CD4-positive, alpha-beta T cell treated with Interleukin-12 subunit alpha and Interleukin-12 subunit beta, for 1 hour (primary cell): ENCODE measurements around the gene DDTL.
"Not testable (repeated sequence)": the region's sequence is repeated elsewhere in the genome, so short reads cannot be mapped to it uniquely, and the experiment has no call there.

Experiments used
- DNase-seq: peaks from one replicate; pipeline ENCODE4 v3.0.0-alpha.2; 2020

Gene DDTL

DNA sequence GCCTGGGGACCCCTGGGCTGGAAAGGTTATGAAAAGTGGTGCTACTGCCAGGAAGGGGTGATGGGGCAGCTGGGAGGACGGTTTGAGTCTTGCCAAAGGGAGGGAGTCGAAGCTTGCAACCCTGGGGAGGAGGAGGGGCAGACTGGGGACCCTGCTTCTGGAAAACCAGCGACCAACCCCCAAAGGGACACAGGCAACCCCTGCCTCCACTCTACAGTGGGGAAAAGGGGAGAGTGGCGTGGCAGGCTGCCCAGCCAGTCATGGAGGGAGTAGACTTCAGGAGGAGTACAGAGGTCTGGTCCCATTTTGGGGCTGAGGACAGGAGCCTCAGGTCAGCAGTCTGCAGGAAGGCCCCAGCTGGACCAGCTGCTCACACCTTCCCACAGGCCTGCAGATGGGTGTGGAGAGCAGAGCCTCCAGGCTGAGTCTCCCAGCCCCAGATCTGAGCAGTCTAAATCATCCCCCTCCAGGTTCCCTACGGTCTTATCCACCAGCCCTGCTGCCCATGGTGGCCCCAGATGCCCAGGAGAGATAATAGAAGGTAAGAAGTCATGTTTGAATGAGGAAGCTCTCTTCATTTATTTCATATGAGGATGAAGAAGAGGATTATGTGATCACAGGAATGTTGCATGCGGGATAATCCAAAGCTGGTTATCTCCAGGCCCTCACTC is 4.3 kb downstream of the DDTL start:
- no peak for DNase-seq

DNA sequence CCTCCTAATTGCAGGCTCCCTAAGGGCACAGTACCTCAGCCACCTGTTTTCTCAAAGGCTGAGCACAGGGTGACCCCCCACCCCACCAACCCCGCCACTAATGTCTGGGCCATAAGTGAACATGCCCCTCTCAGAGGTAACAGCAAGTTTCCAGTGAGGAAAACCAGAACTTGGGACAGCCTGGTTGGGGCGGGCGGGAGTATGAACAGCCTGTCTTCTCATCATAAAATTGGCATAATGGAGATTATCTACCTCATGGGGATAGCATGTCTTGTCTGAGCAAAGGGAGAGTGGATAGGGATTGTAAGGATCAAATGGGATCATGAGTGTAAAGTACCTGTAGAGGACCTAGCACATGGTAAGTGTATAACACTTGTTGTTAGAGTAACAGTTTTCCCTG is 5.2 kb downstream of the DDTL start:
- not testable (repeated sequence) for DNase-seq

DNA sequence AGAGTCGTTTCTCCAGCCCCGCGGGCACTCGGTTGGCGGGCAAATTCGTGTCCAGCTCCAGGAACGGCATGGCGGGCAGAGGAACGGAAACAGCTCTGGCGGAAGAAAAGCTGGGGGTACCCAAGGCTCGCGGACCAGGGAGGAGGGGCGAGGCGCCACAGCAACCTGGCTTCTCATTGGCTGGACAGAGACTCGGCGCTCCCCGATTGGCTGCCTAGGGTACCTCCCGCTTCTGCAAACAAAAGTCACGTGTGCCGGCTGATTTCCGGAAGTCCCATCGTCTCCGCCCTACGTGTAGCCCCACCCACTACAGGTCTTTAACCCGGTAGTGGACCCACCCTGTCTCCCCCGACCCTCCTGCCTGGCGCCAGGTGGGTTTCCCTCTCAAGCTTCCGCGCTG is 7.7 kb downstream of the DDTL start, which contains the start of gene DDT:
Gene DDT (minus strand): TSS at position 97 of the 400 bp plus-strand sequence. CDS start 27 bp downstream, at position 70.
- DNase-seq: not testable (repeated sequence)

DNA sequence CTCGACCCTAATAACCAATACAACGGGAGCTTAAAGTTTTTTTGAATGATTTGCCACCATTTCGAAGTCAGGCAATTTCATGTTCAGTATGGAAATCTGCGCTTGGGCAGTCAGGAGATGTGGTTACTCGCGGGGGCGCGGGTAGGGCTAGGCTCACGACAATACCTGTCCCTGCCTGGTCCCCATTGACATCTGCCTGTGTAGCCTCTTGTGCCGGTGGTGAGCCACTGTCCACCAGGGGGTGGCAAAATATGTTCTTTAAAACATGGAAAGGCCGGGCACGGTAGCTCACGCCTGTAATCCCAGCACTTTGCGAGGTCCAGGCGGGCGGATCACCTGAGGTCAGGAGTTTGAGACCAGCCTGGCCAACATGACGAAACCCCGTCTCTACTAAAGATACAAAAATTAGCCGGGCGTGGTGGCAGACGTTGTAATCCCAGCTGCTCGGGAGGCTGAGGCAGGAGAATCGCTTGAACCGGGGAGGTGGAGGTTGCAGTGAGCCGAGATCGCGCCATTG is 8.2 kb downstream of the DDTL start:
- DNase-seq: not testable (repeated sequence)

DNA sequence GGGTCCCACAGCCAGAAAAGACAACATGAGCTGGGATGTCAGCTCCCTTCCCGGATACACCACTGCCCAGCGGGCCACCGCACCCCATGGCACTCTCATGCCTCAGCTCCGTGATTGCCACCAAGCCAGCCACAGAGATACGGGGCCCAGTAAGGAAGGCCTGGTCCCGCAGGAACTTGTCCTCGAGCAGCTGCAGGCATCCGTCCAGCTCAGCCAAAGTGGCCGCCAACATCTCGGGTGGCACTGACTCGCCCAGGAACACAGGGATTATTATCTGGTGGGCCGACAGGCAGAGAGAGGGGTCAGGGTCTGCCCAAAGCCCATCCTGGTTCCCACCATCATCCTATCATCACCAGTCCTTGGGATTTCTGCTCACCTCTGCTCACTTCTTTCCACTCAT is 10.6 kb downstream of the DDTL start:
- DNase-seq: not testable (repeated sequence)

DNA sequence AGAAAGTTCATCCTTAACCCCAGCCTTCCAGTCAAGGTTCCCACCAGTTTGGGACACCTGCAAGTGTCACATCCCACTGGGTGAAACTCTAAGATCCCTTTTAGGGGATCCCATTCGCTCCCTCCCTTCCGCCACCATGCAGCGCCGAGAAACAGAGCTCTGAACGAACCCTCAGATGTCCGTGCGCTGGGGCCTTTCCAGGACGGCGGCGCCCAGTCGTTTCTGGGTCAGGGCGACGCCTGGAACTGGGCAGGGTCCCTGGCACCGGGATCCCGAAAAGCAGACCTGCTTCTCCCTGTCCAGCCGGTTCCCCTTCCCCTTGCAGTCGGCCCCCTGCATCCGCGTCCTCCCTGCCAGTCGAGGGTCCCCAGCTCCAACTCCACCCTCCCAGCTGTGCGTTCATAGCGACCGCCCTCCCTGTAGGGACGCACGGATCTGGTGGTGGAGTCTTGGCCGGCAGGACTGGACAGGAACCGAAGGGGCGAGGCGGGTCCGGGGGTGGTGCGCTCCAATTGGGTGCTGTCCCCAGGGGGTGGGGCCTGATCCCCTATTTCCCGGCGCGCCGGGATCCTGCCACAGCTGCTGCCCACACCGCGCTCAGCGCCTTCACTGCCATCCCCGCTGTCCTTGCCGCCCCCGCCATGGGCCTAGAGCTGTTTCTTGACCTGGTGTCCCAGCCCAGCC is 13.0 kb downstream of the DDTL start, which contains the start of gene GSTT2:
Gene GSTT2 (plus strand): TSS at position 578 of the 684 bp plus-strand sequence.
- not testable (repeated sequence) for DNase-seq

DNA sequence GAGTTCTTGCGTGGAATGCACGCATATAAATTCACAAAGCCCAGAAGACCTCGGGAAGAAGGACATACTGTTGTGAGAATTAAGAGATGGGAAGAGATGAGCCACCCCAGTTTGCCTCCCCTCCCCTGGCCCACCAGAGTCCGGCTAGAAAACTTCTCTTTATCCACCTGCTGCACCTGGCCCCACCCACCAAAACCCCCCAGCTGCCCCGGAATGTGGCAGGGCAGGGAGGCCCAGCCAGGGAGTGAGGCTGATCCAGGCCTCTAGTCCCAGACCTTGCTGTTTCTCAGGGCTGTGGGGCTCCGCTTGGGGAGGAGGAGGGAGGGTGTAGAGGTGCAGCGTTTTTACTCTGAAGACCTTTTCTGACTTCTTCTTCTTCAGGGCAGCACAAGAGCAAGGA is 13.9 kb downstream of the DDTL start:
- DNase-seq: not testable (repeated sequence)

DNA sequence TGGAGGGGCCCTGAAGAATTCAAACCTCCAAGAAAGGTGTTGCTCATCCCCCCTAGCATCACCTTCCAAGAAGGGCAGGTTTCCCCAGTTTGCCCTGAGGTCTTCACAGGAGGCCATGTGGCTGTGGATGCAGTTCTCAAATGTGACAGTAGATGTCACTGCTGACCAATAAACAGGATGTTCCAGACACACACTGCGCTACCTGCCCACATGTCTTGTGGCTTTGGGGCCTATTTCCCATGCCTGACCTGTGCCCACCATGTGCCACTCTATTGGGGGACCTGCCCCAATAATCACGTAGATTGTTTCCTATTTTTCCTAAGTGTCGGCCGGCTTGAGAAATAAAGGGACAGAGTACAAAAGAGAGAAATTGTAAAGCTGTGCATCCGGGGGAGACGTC is 17.7 kb downstream of the DDTL start:
- DNase-seq: no peak

DNA sequence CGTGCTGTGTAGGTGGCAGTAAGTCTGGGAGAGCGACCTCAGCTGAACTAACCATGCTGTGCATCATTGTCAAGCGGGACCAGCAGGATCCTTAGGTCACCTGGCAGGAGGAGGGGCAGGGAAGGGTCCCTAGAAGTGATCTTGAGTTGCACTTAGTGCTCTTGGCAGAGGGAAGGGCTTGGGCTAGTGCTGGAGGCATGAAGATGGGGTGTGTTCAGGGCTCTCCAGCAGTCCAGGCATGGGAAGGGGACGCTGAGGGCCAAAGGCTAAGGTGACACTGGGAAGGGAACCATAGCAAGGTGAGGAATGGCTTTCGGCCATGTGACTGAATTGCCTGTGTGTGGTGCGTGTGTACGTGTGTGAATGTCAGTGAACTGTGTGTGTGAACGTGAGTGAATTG is 19.4 kb downstream of the DDTL start:
- DNase-seq: not testable (repeated sequence)

DNA sequence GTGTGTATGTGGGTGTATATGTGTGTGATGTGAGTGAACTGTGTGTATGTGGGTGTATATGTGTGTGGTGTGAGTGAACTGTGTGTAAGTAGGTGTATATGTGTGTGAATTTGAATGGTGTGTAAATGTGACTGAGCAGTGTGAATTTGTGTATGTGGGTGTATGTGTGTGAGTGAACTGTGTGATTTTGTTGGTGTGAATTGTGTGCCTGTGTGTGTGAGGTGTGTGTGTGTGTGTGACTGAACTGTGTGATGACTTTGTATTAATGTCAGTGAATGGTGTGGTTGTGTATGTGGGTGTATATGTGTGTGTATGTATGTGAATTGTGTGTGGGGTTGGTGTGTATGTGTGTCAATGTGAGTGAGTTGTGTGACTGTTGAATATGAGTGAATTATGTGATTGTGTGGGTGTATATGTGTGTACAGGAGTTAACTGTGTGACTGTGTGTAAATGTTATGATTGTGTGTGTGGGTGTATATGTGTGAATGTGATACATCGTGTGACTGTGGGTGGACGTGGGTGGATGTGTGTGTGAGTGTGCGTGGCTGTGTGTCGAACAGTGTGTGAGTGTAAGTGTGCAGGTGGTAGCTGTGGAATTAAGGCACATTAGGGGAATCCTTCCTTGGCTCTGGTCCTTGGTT is 20.0 kb downstream of the DDTL start:
- DNase-seq: not testable (repeated sequence)

DNA sequence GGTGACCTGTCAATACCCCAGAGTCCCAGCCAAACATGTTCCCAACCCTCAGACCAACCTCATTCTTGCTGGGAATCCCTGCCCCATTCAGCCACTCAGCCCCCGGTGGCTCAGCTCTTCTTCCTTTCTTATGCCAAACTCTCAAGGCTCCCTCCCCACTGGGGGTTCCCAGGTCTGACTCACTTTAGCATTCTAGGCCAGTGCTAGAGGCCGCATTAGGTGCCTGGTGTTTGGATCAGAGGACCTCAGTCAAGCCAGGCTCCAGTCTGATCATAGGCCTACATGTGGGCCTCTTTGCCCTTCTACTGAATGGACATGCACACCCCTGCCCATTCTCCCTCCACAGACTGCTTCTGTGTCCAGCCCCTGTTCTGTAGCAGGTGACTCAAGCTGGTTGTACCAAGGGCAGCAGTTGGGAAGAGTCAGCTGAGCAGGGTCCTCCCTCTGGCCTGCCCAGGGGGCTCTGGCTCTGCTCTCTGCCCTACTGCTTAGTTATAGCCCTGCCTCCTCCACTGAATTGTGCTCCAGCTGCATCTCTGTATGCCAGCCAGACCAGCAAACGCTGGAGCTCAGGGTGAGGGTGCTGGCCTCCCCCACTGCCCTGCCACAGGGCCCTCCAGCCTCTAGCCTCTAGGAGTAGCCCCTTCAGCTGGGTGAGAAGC is 23.0 kb downstream of the DDTL start:
- not testable (repeated sequence) for DNase-seq

DNA sequence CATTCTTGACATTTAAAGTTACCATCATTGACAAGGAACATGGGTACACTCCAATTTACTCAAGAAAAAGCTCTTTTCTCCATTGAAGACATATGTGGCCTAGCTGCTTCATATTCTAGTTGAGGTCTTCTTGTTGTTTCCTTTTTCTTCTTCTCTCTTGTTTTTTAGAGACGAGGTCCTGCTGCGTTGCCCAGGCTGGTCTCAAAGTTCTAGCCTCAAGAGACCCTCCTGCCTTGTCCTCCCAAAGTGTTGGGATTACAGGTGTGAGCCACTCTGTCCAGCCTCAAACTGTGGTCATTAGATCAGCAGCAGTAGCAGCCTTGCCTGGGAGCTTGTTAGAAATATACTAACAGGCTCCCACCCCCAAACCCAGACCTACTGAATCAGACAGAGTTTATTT is 26.4 kb downstream of the DDTL start:
- not testable (repeated sequence) for DNase-seq

DNA sequence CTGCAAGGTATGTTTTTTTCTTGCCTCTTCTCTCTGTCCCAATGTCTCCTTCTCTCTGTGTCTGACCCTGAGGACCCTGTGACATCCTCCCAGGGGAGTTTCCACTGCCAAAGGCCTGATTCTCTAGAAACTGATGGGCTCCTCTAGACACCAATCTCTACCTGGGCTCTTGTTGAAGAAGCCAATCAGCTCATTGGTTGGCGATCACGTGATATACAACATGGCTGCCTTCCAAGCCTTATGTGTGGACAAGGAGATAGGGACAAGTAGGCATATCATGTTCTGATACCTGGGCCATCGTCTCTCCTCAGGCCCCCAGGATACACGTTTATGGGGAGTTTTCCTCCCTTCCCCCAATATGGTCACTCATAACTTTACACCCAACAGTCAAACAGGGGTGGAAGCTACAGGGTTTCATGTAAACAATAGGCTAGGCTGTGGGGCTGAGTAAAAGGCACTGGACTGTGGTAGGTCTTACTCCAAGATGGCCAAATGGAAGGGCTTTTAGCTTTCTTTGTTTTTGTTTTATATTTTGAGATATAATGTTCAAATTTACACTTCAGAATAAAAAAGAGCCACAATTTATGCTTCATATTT is 27.0 kb downstream of the DDTL start:
- DNase-seq: not testable (repeated sequence)

DNA sequence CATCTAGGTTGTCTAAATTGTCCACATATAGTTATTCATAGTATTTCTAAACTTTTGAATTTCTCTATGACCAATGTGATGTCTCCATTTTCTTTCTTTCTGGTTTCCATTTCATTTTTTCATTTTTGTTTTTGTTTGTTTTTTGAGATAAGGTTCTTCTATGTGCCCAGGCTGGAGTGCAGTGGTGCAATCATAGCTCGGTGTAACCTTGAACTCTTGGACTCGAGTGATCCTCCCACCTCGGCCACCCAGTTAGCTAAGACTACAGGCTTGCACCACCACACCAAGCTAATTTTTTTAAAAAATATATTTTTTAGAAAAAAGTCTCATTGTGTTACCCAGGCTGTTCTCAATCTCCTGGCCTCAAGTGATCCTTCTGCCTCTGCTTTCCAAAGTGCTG is 30.4 kb downstream of the DDTL start:
- no peak for DNase-seq

DNA sequence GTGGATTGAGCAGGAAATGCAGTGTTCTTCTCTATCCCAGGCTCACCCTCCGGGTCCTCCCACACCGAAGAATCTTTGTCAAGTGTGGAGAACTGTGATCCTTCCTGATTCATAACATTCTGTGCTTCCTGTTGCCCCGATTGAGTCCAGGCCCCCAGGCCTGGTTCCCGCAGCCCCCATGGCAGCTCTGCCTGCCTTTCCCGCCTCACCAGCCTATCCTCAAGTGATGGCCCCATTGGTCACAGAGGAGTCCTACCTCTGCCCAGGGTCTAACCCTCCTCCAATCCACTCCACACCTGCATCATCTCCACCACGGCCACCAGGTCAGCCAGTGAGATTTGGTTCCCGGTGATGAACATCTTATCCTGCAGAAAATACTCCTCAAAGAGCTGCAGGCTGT is 33.1 kb downstream of the DDTL start:
- not testable (repeated sequence) for DNase-seq

DNA sequence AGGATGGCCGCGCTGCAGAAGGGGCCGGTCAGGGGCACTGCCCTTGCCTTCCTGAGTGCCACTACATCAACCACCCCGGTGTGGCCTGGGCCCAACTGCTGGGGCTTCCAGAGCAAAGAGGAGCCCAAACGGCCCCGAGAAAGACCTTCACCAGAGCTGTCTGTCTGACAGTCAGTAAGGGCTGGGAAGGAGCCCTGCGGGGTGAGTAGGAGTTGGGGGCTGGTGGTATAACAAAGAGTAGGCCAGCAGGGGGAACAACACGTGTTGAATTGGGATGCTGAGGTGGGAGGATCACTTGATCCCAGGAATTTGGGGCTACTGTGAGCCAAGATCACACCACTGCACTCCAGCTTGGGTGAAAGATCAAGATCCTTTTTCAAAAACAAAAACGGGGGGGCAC is 34.6 kb downstream of the DDTL start:
- no peak for DNase-seq

DNA sequence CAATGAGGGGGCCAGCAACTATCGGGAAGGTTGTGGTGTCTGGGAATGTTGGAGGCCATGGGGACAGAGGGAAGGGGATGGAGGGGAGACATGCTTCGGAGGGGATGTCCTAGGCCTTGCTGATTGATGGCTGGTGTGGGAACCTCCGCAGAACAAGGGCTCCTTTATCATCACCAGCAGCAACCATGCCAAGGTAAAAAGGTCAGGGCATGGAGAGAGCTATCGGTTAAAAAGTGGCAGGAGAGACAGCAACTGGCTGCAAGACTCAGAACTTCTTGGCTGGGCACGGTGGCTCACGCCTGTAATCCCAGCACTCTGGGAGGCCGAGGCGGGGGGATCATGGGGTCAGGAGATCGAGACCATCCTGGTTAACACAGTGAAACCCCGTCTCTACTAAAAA is 35.6 kb downstream of the DDTL start:
- DNase-seq: no peak

DNA sequence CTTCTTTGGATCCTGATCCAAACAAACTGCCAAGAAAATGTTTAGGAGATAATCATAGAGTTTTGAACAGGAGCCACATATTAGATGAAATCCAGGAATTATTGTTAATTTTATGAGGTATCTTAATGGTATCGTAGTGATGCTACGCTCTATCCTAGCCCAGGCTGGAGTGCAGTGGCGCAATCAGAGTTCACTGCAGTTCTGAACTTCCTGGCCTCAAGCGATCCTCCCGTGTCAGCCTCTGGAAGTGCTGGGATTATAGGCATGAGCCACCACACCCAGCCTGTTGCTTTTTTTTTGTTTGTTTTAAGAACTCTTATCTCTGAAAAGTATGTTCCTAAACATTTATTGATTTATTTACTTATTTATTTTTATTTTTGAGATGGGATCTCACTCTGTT is 36.2 kb downstream of the DDTL start:
- no peak for DNase-seq

DNA sequence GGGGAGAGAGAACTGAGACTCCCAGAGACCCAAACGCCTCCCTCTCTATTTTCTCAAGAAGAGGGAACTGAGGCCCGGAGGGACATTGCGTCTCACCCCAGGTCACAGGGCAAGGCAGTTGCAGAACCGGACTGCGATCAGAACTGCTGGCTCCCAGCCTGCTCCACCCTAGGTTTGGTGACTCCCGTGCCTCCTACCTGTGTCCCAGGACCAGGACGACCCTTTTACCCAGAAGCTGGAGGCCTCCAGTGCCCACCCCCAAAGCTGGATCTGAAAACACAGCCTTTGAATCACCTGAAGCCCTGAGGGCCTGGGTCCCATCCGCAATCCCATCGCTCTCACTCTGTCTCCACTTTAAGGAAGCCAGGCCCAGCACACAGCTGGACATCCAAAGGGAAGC is 37.2 kb downstream of the DDTL start:
- no peak for DNase-seq

DNA sequence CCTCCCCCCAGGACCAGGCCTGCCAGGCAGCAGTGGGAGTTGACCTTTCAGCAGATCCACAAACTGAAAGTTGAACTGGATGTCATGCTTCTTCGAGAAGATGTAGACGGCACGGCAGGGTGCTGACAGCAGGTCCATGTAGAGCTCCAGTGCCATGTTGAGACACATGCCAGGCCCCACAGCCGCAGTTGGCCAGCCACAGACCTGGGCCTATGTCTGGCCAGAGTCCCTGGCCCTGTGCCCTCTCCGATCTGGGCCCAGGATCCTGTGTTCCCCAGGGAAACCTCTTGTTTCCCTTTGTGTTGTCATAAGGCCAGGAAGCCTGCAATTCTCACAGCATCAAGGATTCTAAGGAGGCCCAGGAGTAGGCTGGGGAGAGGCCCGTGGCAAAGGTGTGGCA is 38.5 kb downstream of the DDTL start, which contains the start of gene GSTT4:
Gene GSTT4 (minus strand): TSS at position 253 of the 400 bp plus-strand sequence. CDS start 97 bp downstream, at position 156.
- no peak for DNase-seq

DNA sequence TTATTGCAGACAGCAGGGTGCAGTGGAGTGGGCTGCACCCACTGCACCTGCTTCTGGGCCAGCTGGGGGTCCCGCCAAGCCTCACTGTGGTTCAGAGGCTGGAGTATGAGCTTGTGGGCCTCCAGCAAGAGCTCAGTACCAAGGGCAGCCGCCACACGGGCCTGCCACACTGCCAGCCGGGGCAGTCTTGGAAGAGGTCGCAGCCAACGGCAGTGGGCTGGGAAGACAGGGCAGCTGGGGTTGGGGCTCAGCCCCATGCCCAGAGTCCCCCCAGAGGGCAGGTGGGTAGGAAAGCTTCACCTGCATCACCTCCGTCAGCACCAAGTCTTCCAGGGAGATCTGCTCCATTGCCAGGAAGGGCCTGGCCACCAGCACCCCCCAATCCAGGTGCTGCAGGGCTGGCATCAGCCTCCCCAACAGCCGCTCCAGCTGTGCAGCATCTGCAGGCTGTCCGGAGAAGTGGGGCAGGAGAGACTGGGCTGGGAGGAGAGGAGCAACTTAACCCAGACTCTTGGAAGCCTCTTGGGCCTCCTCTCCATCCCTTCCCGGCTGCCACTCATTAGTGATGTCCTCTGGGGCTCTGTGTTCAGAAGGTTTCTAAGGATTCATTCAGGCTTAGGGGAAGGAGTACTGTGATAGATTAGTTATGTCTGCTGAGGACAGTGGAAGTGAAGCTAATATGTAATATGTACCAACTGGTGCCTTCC is 39.7 kb downstream of the DDTL start:
- DNase-seq: no peak

DNA sequence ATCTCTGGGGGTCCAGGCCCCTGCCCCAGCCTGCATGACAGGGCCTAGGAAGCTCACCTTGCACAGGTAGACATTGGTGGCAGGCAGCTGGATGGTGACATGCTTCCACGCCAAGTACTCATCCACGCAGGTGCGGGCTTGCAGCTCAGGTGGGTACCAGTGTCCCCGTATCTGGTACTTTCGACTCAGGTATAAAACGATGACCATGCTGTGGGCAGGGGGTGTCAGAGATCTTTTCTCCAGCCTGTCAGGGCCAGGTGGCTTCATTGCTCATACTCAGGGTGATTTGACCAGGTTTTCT is 40.2 kb downstream of the DDTL start:
- no peak for DNase-seq
